MM.1S (cell line): ENCODE data around the gene CASTOR1.

Source experiments
- DNase-seq: peaks from one replicate; pipeline ENCODE4 v3.0.0-alpha.2; 2015
- H2AFZ ChIP-seq: fragments of 300-600 bp; sonication (generic); 2 replicates; pipeline ENCODE4 v1.6.0; 2016; ENCODE audit warnings: antibody characterized with exemption, low read length
- H3F3A ChIP-seq: fragments of 300-600 bp; sonication (generic); 2 replicates; pipeline ENCODE4 v1.6.1; 2016; ENCODE audit warnings: mild to moderate bottlenecking, antibody characterized with exemption, low read length, moderate library complexity, mixed read lengths; ENCODE audit not compliant: insufficient read depth
- H3K27ac ChIP-seq: fragments of 300-600 bp; sonication (generic); 2 replicates; pipeline ENCODE4 v1.5.1; 2016; ENCODE audit warnings: mild to moderate bottlenecking, low read length
- H3K27me3 ChIP-seq: fragments of 300-600 bp; sonication (generic); replicated peaks from 2 replicates; pipeline ENCODE4 v1.6.0; 2016; ENCODE audit warnings: low read length; ENCODE audit not compliant: insufficient read depth
- H3K36me3 ChIP-seq: fragments of 300-600 bp; sonication (generic); replicated peaks from 2 replicates; pipeline ENCODE4 v1.6.1; 2016; ENCODE audit warnings: mild to moderate bottlenecking, low read length, mixed read lengths; ENCODE audit not compliant: insufficient read depth
- H3K4me1 ChIP-seq: fragments of 300-600 bp; sonication (generic); 2 replicates; pipeline ENCODE4 v1.6.1; 2016; ENCODE audit warnings: low read length, mixed read lengths
- H3K4me2 ChIP-seq: fragments of 300-600 bp; sonication (generic); 2 replicates; pipeline ENCODE4 v1.6.0; 2016; ENCODE audit warnings: low read depth, low read length
- H3K4me3 ChIP-seq: fragments of 300-600 bp; sonication (generic); 2 replicates; pipeline ENCODE4 v1.5.1; 2016; ENCODE audit warnings: low read length, mixed read lengths
- H3K79me2 ChIP-seq: fragments of 300-600 bp; sonication (generic); 2 replicates; pipeline ENCODE4 v1.6.1; 2016; ENCODE audit warnings: mixed run types, low read length, mixed read lengths
- H3K9ac ChIP-seq: fragments of 300-600 bp; sonication (generic); 2 replicates; pipeline ENCODE4 v1.6.1; 2016; ENCODE audit warnings: low read length, mixed read lengths
- H3K9me2 ChIP-seq: fragments of 300-600 bp; sonication (generic); replicated peaks from 2 replicates; pipeline ENCODE4 v1.6.1; 2016; ENCODE audit warnings: mild to moderate bottlenecking, low read length, mixed read lengths; ENCODE audit not compliant: insufficient read depth
- H3K9me3 ChIP-seq: fragments of 300-600 bp; sonication (generic); replicated peaks from 2 replicates; pipeline ENCODE4 v1.6.1; 2016; ENCODE audit warnings: mild to moderate bottlenecking, low read length, mixed read lengths; ENCODE audit not compliant: insufficient read depth
- H4K20me1 ChIP-seq: fragments of 300-600 bp; sonication (generic); 2 replicates; pipeline ENCODE4 v1.6.1; 2016; ENCODE audit warnings: mild to moderate bottlenecking, low read length, moderate library complexity, mixed read lengths; ENCODE audit not compliant: insufficient read depth
- EZH2 ChIP-seq: fragments of 300-600 bp; sonication (generic); optimal IDR thresholded peaks from 2 replicates; pipeline ENCODE3; 2017; ENCODE audit warnings: low read depth, mild to moderate bottlenecking, antibody characterized with exemption, low read length, mixed read lengths
- EZH2phosphoT487 ChIP-seq: fragments of 300-600 bp; sonication (generic); IDR thresholded peaks from 2 replicates; pipeline ENCODE4 v1.6.1; 2018; ENCODE audit warnings: antibody characterized with exemption, low read length
- TF ChIP-seq, protein P1 (sequence below): fragments of 300-600 bp; sonication (generic); IDR thresholded peaks from 2 replicates; pipeline ENCODE4 v1.5.1; 2016; ENCODE audit warnings: antibody characterized with exemption, low read length, mixed read lengths

CASTOR1 gene

GRCh38 chr22:30277547-30278344, 11.6 kb downstream of the CASTOR1 start:
- H3K27me3 ChIP-seq: peaks cover 24% of the 10 kb centered on the region
- H3K36me3 ChIP-seq: no peaks in the 10 kb centered on the region
- no peaks in the 10 kb centered on the region for H3F3A ChIP-seq
- DNase-seq: no peak
- H3K4me1 ChIP-seq: peaks cover 3% of the 10 kb centered on the region; the same call in 1 of the 2 replicates
- H3K4me3 ChIP-seq: no peak overlapping the region
- no peak overlapping the region for H2AFZ ChIP-seq
- no peak overlapping the region for H3K9ac ChIP-seq
- H3K79me2 ChIP-seq: no peaks in the 10 kb centered on the region
- no peaks in the 10 kb centered on the region for H4K20me1 ChIP-seq
- no peak overlapping the region for H3K4me2 ChIP-seq
- H3K9me2 ChIP-seq: no peaks in the 10 kb centered on the region
- no peak for TF ChIP-seq EZH2phosphoT487
- H3K9me3 ChIP-seq: no peaks in the 10 kb centered on the region
- no peak overlapping the region for H3K27ac ChIP-seq

GRCh38 chr22:30276039-30276438, 13.3 kb downstream of the CASTOR1 start:
- Histone ChIP-seq H4K20me1 (no peaks in the 10 kb centered on the region), H3F3A (no peaks in the 10 kb centered on the region), H3K9me2 (no peaks in the 10 kb centered on the region), H3K9ac (no peak overlapping the region), H3K27ac (no peak overlapping the region), H3K27me3 (peaks cover 26% of the 10 kb centered on the region), H3K4me3 (no peak overlapping the region), H3K4me2 (peak overlapping the region; percentile 26; the same call in 1 of the 2 replicates), H3K36me3 (no peaks in the 10 kb centered on the region), H3K4me1 (peaks cover 3% of the 10 kb centered on the region; the same call in 1 of the 2 replicates), H3K9me3 (no peaks in the 10 kb centered on the region), H2AFZ (peak overlapping the region; percentile 59), H3K79me2 (no peaks in the 10 kb centered on the region)
- no peak for DNase-seq
- TF ChIP-seq, protein P1, sequence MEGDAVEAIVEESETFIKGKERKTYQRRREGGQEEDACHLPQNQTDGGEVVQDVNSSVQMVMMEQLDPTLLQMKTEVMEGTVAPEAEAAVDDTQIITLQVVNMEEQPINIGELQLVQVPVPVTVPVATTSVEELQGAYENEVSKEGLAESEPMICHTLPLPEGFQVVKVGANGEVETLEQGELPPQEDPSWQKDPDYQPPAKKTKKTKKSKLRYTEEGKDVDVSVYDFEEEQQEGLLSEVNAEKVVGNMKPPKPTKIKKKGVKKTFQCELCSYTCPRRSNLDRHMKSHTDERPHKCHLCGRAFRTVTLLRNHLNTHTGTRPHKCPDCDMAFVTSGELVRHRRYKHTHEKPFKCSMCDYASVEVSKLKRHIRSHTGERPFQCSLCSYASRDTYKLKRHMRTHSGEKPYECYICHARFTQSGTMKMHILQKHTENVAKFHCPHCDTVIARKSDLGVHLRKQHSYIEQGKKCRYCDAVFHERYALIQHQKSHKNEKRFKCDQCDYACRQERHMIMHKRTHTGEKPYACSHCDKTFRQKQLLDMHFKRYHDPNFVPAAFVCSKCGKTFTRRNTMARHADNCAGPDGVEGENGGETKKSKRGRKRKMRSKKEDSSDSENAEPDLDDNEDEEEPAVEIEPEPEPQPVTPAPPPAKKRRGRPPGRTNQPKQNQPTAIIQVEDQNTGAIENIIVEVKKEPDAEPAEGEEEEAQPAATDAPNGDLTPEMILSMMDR: no peak
- no peak for TF ChIP-seq EZH2phosphoT487

DNA sequence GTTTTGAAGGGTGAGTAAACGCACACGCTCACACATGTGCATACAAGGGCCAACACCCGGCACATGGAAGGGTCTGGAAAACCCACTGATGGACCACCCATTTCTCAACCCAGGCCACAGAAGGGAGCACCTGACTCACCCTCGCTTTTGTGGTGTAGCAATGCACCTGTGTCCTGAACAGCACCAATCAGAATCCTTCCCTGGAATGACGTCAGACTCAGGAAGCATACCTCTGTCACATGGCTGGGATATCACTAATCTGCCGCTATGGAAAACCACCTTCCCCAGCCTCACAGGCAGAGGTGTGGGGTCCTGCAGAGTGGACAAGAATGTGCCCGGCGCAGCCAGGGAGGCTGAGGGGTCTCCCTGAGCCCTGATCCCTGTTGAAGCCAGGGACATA, 13.7 kb downstream of the CASTOR1 start:
- H3K27ac ChIP-seq: no peak overlapping the region
- H3K27me3 ChIP-seq: peaks cover 26% of the 10 kb centered on the region
- peak overlapping the region; percentile 59 for H2AFZ ChIP-seq
- no peaks in the 10 kb centered on the region for H3K9me2 ChIP-seq
- H3K4me2 ChIP-seq: peak overlapping the region; percentile 26; the same call in 1 of the 2 replicates
- no peak overlapping the region for H3K4me3 ChIP-seq
- no peaks in the 10 kb centered on the region for H3K9me3 ChIP-seq
- TF ChIP-seq EZH2 (no peak), EZH2phosphoT487 (no peak)
- TF ChIP-seq, protein P1: no peak
- no peak for DNase-seq
- H3K36me3 ChIP-seq: no peaks in the 10 kb centered on the region
- no peaks in the 10 kb centered on the region for H4K20me1 ChIP-seq
- H3K4me1 ChIP-seq: peaks cover 3% of the 10 kb centered on the region; the same call in 1 of the 2 replicates
- no peak overlapping the region for H3K9ac ChIP-seq
- H3K79me2 ChIP-seq: no peaks in the 10 kb centered on the region
- no peaks in the 10 kb centered on the region for H3F3A ChIP-seq

DNA sequence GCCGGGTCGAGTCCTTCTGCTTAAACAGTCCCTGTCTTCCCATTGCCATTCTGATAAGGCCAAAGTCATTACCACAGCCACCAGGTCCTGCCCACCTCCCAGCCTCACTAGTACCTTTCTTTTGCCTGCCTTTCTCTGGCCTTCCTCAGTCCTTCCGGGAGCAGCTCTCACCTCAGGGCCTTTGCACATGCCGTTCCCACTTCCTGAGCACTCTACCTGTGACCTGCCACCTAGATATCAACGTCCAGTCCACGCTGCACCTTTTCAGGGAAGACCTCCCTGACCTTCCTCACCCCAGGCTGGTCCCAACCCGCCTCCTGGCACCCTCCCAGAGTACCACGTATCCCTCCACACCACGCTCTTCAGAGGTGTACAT, 14.9 kb downstream of the CASTOR1 start:
- no peak overlapping the region for H3K4me3 ChIP-seq
- H3K4me2 ChIP-seq: no peak overlapping the region
- no peaks in the 10 kb centered on the region for H4K20me1 ChIP-seq
- DNase-seq: no peak
- H3K4me1 ChIP-seq: peaks cover 3% of the 10 kb centered on the region; the same call in 1 of the 2 replicates
- H3F3A ChIP-seq: no peaks in the 10 kb centered on the region
- H3K9me3 ChIP-seq: no peaks in the 10 kb centered on the region
- H3K27me3 ChIP-seq: peaks cover 26% of the 10 kb centered on the region
- no peak overlapping the region for H3K27ac ChIP-seq
- H3K9ac ChIP-seq: no peak overlapping the region
- H2AFZ ChIP-seq: no peak overlapping the region
- no peaks in the 10 kb centered on the region for H3K36me3 ChIP-seq
- TF ChIP-seq, protein P1: no peak
- no peak for TF ChIP-seq EZH2phosphoT487
- TF ChIP-seq EZH2: no peak
- H3K9me2 ChIP-seq: no peaks in the 10 kb centered on the region
- H3K79me2 ChIP-seq: no peaks in the 10 kb centered on the region
